IMR-90 (cell line): ENCODE data around the gene MOB1A. TPM values are rescaled to one million over a fixed set of nuclear protein-coding genes. Genes with fewer than 3 reads are reported as not detected.

Experiments used
- ATAC-seq: fragments of 200-7000 bp; cut with Tn5 transposase; 2 replicates; pipeline ENCODE4 v1.9.1; 2020; ENCODE audit warnings: low read depth, mild to moderate bottlenecking, moderate library complexity
- BruUV-seq: library from RNA; stranded (reverse); fragments of 400-500 nt; replicated peaks from 2 replicates; lab custom pipeline; 2021; lab: Mats Ljungman, UMichigan
- CTCF ChIA-PET: fragments of 300-600 bp; formaldehyde crosslinking; extraction: SDS; loops from one replicate; lab custom pipeline; 2021; ENCODE audit warnings: antibody characterized with exemption; lab: Yijun Ruan, JAX
- POLR2A ChIA-PET: fragments of 300-600 bp; sonication (Branson Sonifier 250); formaldehyde crosslinking; loops from one replicate; lab custom pipeline; 2022; ENCODE audit warnings: antibody characterized with exemption; ENCODE audit not compliant: unreplicated experiment; lab: Charles Lee
- DNase-seq: peaks from one replicate; pipeline ENCODE4 v3.0.0; 2013
- H2AFZ ChIP-seq: replicated peaks from 2 replicates; pipeline ENCODE3; 2013; ENCODE audit warnings: low read length, mild to moderate bottlenecking; ENCODE audit not compliant: poor library complexity
- H2AK5ac ChIP-seq: 2 replicates; pipeline ENCODE4 v1.6.1; 2013; ENCODE audit warnings: low read depth, low read length, inconsistent platforms
- H2AK9ac ChIP-seq: replicated peaks from 2 replicates; pipeline ENCODE3; 2013; ENCODE audit warnings: mild to moderate bottlenecking, low read depth, low read length, moderate library complexity; ENCODE audit not compliant: poor library complexity
- H2BK120ac ChIP-seq: 2 replicates; pipeline ENCODE4 v1.6.1; 2013; ENCODE audit warnings: low read depth, low read length, inconsistent platforms
- H2BK15ac ChIP-seq: 3 replicates; pipeline ENCODE4 v1.6.1; 2013; ENCODE audit warnings: low read depth, low read length, inconsistent platforms
- H2BK20ac ChIP-seq: 2 replicates; pipeline ENCODE4 v1.6.1; 2013; ENCODE audit warnings: low read depth, mild to moderate bottlenecking, inconsistent platforms, low read length, moderate library complexity
- H2BK5ac ChIP-seq: 2 replicates; pipeline ENCODE4 v1.6.1; 2013; ENCODE audit warnings: mild to moderate bottlenecking, low read depth, low read length, inconsistent platforms; ENCODE audit not compliant: poor library complexity, severe bottlenecking
- H3K14ac ChIP-seq: replicated peaks from 2 replicates; pipeline ENCODE4 v1.6.1; 2013; ENCODE audit warnings: low read depth, low read length, inconsistent platforms
- H3K18ac ChIP-seq: 2 replicates; pipeline ENCODE4 v1.6.1; 2013; ENCODE audit warnings: low read depth, low read length, control low read depth
- H3K23ac ChIP-seq: 2 replicates; pipeline ENCODE4 v1.6.1; 2013; ENCODE audit warnings: low read depth, low read length, inconsistent platforms
- H3K27ac ChIP-seq: 2 replicates; pipeline ENCODE4 v1.5.1; 2013; ENCODE audit warnings: mild to moderate bottlenecking, control low read depth, low read length; ENCODE audit not compliant: insufficient read depth
- H3K27me3 ChIP-seq: 2 replicates; pipeline ENCODE4 v1.6.1; 2013; ENCODE audit warnings: low read length; ENCODE audit not compliant: control insufficient read depth, insufficient read depth
- H3K36me3 ChIP-seq: 2 replicates; pipeline ENCODE4 v1.6.1; 2013; ENCODE audit warnings: low read length, mixed read lengths; ENCODE audit not compliant: control insufficient read depth, insufficient read depth
- H3K4ac ChIP-seq: 2 replicates; pipeline ENCODE4 v1.6.1; 2013; ENCODE audit warnings: low read depth, low read length, inconsistent platforms
- H3K4me1 ChIP-seq: 2 replicates; pipeline ENCODE4 v1.6.1; 2013; ENCODE audit warnings: low read length, mixed read lengths; ENCODE audit not compliant: control insufficient read depth, insufficient read depth
- H3K4me2 ChIP-seq: 2 replicates; pipeline ENCODE4 v1.6.1; 2013; ENCODE audit warnings: low read depth, mild to moderate bottlenecking, control low read depth, low read length, moderate library complexity
- H3K4me3 ChIP-seq: 2 replicates; pipeline ENCODE4 v1.5.1; 2013; ENCODE audit warnings: low read depth, mild to moderate bottlenecking, control low read depth, low read length, moderate library complexity; ENCODE audit not compliant: insufficient read depth
- H3K56ac ChIP-seq: 2 replicates; pipeline ENCODE4 v1.6.1; 2013; ENCODE audit warnings: low read length, inconsistent platforms; ENCODE audit not compliant: insufficient read depth; ENCODE audit errors: extremely low read depth
- H3K79me1 ChIP-seq, 2 experiments: 2 replicates each; pipeline ENCODE4 v1.6.1; 2013; ENCODE audit warnings: low read length in 2 of 2, inconsistent platforms in 1 of 2, low read depth in 1 of 2
- H3K9ac ChIP-seq: 2 replicates; pipeline ENCODE4 v1.6.1; 2013; ENCODE audit warnings: low read depth, low read length, control low read depth
- H3K9me1 ChIP-seq: 2 replicates; pipeline ENCODE4 v1.6.1; 2013; ENCODE audit warnings: low read length, inconsistent platforms; ENCODE audit not compliant: insufficient read depth
- H3K9me3 ChIP-seq: 2 replicates; pipeline ENCODE4 v1.6.1; 2013; ENCODE audit warnings: low read length; ENCODE audit not compliant: control insufficient read depth, insufficient read depth
- H4K20me1 ChIP-seq: 2 replicates; pipeline ENCODE4 v1.6.1; 2013; ENCODE audit warnings: low read length, inconsistent platforms; ENCODE audit not compliant: insufficient read depth
- H4K5ac ChIP-seq: 2 replicates; pipeline ENCODE4 v1.6.1; 2013; ENCODE audit warnings: mild to moderate bottlenecking, low read depth, low read length, control low read depth
- H4K8ac ChIP-seq, 2 experiments: 2 replicates each; pipeline ENCODE4 v1.6.1; 2013; ENCODE audit warnings: low read depth in 2 of 2, low read length in 2 of 2, control low read depth in 1 of 2, inconsistent platforms in 1 of 2
- H4K91ac ChIP-seq: 2 replicates; pipeline ENCODE4 v1.6.1; 2013; ENCODE audit warnings: low read depth, low read length, inconsistent platforms; ENCODE audit not compliant: insufficient read depth
- BHLHE40 ChIP-seq: fragments of 150-350 bp; IDR thresholded peaks from 2 replicates; pipeline ENCODE4 v1.6.1; 2016; ENCODE audit warnings: mild to moderate bottlenecking, low read depth, low read length
- CEBPB ChIP-seq: IDR thresholded peaks from 2 replicates; pipeline ENCODE4 v1.6.1; 2012; ENCODE audit warnings: low read depth, low read length, improper control_type of control experiment
- CHD1 ChIP-seq: IDR thresholded peaks from 2 replicates; pipeline ENCODE4 v1.6.1; 2012; ENCODE audit warnings: low read depth, low read length, improper control_type of control experiment
- MAFK ChIP-seq: IDR thresholded peaks from 2 replicates; pipeline ENCODE4 v1.6.1; 2012; ENCODE audit warnings: low read depth, low read length, improper control_type of control experiment
- MAZ ChIP-seq: IDR thresholded peaks from 2 replicates; pipeline ENCODE4 v1.6.1; 2012; ENCODE audit warnings: low read depth, mild to moderate bottlenecking, low read length, improper control_type of control experiment, moderate library complexity, borderline replicate concordance
- MXI1 ChIP-seq: IDR thresholded peaks from 2 replicates; pipeline ENCODE4 v1.6.1; 2012; ENCODE audit warnings: low read depth, mild to moderate bottlenecking, low read length, moderate library complexity, borderline replicate concordance
- NFE2L2 ChIP-seq: fragments of 150-350 bp; IDR thresholded peaks from 2 replicates; pipeline ENCODE4 v1.6.1; 2016; ENCODE audit warnings: low read depth, mild to moderate bottlenecking, low read length
- POLR2A ChIP-seq: IDR thresholded peaks from 2 replicates; pipeline ENCODE4 v1.6.1; 2012; ENCODE audit warnings: mild to moderate bottlenecking, low read depth, low read length
- SMC3 ChIP-seq: fragments of 150-350 bp; IDR thresholded peaks from 2 replicates; pipeline ENCODE4 v1.6.1; 2016; ENCODE audit warnings: low read depth, mild to moderate bottlenecking, antibody characterized with exemption, low read length, moderate library complexity
- WGBS, 2 experiments: methylation state at CpG; one replicate each; pipeline versions ENCODE4 v1.1.5 to v1.1.7; 2013; ENCODE audit warnings: missing lambda C conversion rate in 2 of 2; ENCODE audit not compliant: insufficient read length in 1 of 2; ENCODE audit errors: extremely low coverage in 2 of 2; 5-methylcytosine and 5-hydroxymethylcytosine counted together
- dilution Hi-C: fragments of 300-500 bp; cut with HindIII; formaldehyde crosslinking; loops from one replicate; pipeline ENCODE4 v1.14.3; 2018; ENCODE audit warnings: low sequenced_read_pairs; ENCODE audit not compliant: unreplicated experiment
- in situ Hi-C: fragments of 300-500 bp; cut with MboI; formaldehyde crosslinking; loops from 3 replicates; pipeline ENCODE4 v1.14.3; 2019; ENCODE audit warnings: low sequenced_read_pairs, inconsistent platforms, mixed read lengths
- intact Hi-C: fragments of 100-400 bp; cut with micrococcal nuclease; formaldehyde crosslinking; loops from 2 replicates; pipeline ENCODE4 v1.10.0; 2022
- polyA plus RNA-seq, 3 experiments: library from polyadenylated mRNA; depleted of rRNA; stranded (reverse); fragments of >200 nt; gene quantifications; 2 replicates each; pipeline ENCODE4 v1.2.3, GENCODE V29; 2012; ENCODE audit warnings: low replicate concordance in 1 of 3
- total RNA-seq: library from RNA; depleted of rRNA; stranded (reverse); fragments of >200 nt; gene quantifications from 2 replicates; pipeline ENCODE4 v1.2.3, GENCODE V29; 2012
- TF ChIP-seq, protein P1 (sequence below): fragments of 150-350 bp; IDR thresholded peaks from 2 replicates; pipeline ENCODE4 v1.6.1; 2017; ENCODE audit warnings: mild to moderate bottlenecking, antibody characterized with exemption, low read length, low read depth
- TF ChIP-seq, protein P2 (sequence below): conservative IDR thresholded peaks from 2 replicates; pipeline ENCODE4 v1.5.1; 2012; ENCODE audit warnings: mild to moderate bottlenecking, low read depth, low read length, improper control_type of control experiment
- TF ChIP-seq, protein P3 (sequence below): fragments of 150-350 bp; IDR thresholded peaks from 2 replicates; pipeline ENCODE4 v1.6.1; 2016; ENCODE audit warnings: low read depth, mild to moderate bottlenecking, low read length, moderate library complexity, borderline replicate concordance

Gene MOB1A
- total and polyA plus RNA-seq, 2 of the 4 experiments (the other 2 are of a cell fraction) = 21.0 to 60.8 TPM

DNA sequence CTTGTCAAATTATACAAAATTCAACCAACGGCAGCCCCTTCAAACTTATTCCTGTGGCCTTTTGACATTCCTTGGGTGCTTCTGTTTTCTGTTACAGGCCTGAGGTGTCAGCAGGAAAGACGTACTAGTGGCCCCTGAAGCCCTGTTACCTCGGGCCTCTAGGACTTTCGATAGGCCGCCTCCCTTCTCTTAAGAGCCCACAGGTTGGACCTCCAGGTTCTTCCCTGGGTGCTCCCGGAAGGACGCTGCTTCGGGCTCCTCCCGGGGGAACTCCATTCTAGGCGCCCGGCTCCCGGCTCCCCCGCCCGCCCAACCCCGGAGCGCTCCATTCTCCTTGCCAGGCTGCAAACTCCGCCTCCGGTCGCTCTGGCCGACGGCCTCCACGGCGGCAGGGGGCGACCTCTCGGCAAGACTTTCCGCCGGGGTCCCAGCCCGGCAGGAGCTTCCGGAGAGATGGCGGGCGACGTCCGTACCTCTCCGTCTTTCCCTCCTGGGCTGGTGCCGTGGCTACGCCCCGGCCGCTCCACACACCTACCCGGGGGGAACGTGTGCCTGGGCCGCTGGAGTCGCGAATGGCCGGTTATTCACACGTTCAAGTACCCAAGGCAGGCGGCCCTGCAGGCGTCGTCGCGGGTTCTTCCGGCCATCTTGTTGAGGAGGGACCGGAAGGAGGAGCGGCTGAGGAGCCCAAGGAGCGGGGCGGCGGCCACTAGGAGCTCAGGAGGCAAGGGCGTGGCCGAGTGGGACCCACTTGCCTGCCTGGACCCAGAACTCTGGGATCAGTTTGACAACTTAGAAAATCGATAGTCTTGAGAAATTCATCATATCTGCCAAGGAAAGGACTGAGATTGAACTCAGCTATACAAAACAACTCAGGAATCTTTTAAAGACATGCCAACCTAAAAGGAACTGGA lies 58.5 kb downstream of the MOB1A start:
- peak; percentile 69 for DNase-seq
- Histone ChIP-seq H2BK20ac (no peak overlapping the region), H3K14ac (peak overlapping the region; percentile 70; the same call in 1 of the 2 replicates), H3K9me1 (no peaks in the 10 kb centered on the region), H3K4me3 (peak overlapping the region; percentile 62), H3K4me2 (peak overlapping the region; percentile 67), H2BK15ac (peak overlapping the region; percentile 70; the same call in 1 of the 3 replicates), H3K18ac (peak overlapping the region; percentile 32; the same call in 1 of the 2 replicates), H3K4ac (peak overlapping the region; percentile 95), H3K79me1 (no peaks in the 10 kb centered on the region), H4K91ac (no peak overlapping the region; the same call in 1 of the 2 replicates), H2AFZ (peak overlapping the region; percentile 99), H3K9ac (peak overlapping the region; percentile 24), H3K4me1 (no peaks in the 10 kb centered on the region), H3K9me3 (peaks cover 2% of the 10 kb centered on the region; the same call in 1 of the 2 replicates), H3K56ac (no peak overlapping the region), H4K8ac (peak overlapping the region; percentile 61 to 95), H3K27me3 (no peaks in the 10 kb centered on the region), H3K27ac (peak overlapping the region; percentile 81), H2AK9ac (peak overlapping the region; percentile 86), H4K5ac (peak overlapping the region; percentile 93), H4K20me1 (no peaks in the 10 kb centered on the region), H2BK120ac (peak overlapping the region; percentile 86), H2BK5ac (peak overlapping the region; percentile 55), H2AK5ac (no peak overlapping the region), H3K36me3 (no peaks in the 10 kb centered on the region), H3K23ac (no peak overlapping the region)
- no TSS peak for BruUV-seq
- in situ Hi-C loops = no loop called here
- ChIA-PET CTCF (interaction anchor here (0.5 to 1.1 kb wide), 5 partner anchors 9 to 292 kb away, joined by 3 to 5 read pairs (median 4); partner anchors contain the start of genes BOLA3 and STAMBP), POLR2A (interaction anchor here (0.6 to 0.7 kb wide), 2 partner anchors 141 to 223 kb away, joined by 3 to 4 read pairs; no protein-coding TSS in a partner anchor)
- dilution Hi-C loops = loop anchor here (25.0 kb wide), 1 partner anchor 283 kb away; the partner anchor contains the start of gene STAMBP
- 10% methylated on average over 30 of the region's 59 CpGs; no CpG with 5 or more reads in 1 of the 2 experiments for WGBS, 2 experiments
- peak; percentile 98 for ATAC-seq
- intact Hi-C loops = no loop called here
- TF ChIP-seq, protein P1, sequence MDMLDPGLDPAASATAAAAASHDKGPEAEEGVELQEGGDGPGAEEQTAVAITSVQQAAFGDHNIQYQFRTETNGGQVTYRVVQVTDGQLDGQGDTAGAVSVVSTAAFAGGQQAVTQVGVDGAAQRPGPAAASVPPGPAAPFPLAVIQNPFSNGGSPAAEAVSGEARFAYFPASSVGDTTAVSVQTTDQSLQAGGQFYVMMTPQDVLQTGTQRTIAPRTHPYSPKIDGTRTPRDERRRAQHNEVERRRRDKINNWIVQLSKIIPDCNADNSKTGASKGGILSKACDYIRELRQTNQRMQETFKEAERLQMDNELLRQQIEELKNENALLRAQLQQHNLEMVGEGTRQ = no peak
- TF ChIP-seq CHD1 (no peak), MAZ (peak; percentile 6; the same call in 1 of the 2 replicates), CEBPB (no peak), BHLHE40 (no peak), NFE2L2 (no peak), POLR2A (peak; percentile 52; the same call in 1 of the 2 replicates), MAFK (no peak), MXI1 (no peak), SMC3 (no peak)
- TF ChIP-seq, protein P2, sequence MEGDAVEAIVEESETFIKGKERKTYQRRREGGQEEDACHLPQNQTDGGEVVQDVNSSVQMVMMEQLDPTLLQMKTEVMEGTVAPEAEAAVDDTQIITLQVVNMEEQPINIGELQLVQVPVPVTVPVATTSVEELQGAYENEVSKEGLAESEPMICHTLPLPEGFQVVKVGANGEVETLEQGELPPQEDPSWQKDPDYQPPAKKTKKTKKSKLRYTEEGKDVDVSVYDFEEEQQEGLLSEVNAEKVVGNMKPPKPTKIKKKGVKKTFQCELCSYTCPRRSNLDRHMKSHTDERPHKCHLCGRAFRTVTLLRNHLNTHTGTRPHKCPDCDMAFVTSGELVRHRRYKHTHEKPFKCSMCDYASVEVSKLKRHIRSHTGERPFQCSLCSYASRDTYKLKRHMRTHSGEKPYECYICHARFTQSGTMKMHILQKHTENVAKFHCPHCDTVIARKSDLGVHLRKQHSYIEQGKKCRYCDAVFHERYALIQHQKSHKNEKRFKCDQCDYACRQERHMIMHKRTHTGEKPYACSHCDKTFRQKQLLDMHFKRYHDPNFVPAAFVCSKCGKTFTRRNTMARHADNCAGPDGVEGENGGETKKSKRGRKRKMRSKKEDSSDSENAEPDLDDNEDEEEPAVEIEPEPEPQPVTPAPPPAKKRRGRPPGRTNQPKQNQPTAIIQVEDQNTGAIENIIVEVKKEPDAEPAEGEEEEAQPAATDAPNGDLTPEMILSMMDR = peak; percentile 50
- TF ChIP-seq, protein P3, sequence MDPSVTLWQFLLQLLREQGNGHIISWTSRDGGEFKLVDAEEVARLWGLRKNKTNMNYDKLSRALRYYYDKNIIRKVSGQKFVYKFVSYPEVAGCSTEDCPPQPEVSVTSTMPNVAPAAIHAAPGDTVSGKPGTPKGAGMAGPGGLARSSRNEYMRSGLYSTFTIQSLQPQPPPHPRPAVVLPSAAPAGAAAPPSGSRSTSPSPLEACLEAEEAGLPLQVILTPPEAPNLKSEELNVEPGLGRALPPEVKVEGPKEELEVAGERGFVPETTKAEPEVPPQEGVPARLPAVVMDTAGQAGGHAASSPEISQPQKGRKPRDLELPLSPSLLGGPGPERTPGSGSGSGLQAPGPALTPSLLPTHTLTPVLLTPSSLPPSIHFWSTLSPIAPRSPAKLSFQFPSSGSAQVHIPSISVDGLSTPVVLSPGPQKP = 0 out of 2 replicates have a peak, but pooled peaks have one; percentile 13
